Right ventricle myocardium superior (tissue), 1 donor: ENCODE data around the gene HIPK2. TPM values are rescaled to one million over a fixed set of nuclear protein-coding genes. Genes with fewer than 3 reads are reported as not detected.
"Not testable (repeated sequence)": the region's sequence is repeated elsewhere in the genome, so short reads cannot be mapped to it uniquely, and the experiment has no call there.

Experiments
- ATAC-seq: fragments of 200-7000 bp; cut with Tn5 transposase; one replicate; pipeline ENCODE4 v1.9.1; 2020; ENCODE audit warnings: mild to moderate bottlenecking; ENCODE audit not compliant: poor library complexity
- DNase-seq: peaks from one replicate; pipeline ENCODE4 v3.0.0-alpha.2; 2020
- intact Hi-C: fragments of 100-400 bp; cut with DNase I; formaldehyde crosslinking; loops from one replicate; pipeline ENCODE4 v1.11.2; 2022
- total RNA-seq: library from RNA; stranded (reverse); fragmentation: NEBNext Ultra II Directional; extraction: Animal tissue kit (Norgen Biotek cat#: 25700); gene quantifications from one replicate; pipeline ENCODE4 v1.2.1, GENCODE V29; 2021
- donor health status: DM: no; HTN: yes; CAD: no; lungs with severe emphysema.

The HIPK2 gene
- total RNA-seq, 1 donor from 2014 or later = 88.5 TPM

DNA sequence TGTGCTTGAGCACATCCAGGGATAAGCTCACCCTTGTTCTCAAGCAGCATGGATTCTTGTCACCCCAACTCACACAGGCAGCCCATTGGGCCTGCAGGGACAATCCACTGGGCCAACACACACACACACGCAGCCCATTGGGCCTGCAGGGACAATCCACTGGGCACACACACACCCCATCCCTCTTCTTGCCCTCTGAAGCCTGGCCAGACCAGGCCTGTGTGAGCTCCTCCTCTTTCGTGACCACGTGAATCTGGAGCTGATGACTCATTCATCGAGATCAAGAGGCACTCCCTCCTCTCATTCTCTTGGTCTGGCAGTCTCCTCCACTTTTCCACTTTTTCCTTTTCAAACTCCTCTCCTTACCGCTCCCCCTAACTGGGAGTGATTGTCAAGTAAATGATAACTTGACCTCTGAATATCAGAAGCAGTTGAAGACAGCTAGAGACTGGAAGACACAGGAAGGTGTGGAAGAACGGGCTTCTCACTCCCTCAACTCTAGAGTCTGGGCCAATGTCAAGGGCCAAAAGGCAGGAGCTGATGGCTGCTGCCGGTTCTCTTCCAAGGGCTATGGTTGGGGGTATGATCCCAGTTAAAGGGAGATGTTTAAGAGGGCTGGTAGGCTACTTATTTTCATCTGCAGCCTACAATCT is 89.7 kb downstream of the HIPK2 start:
- no peak for ATAC-seq
- intact Hi-C loops = no loop called here
- DNase-seq = no peak

DNA sequence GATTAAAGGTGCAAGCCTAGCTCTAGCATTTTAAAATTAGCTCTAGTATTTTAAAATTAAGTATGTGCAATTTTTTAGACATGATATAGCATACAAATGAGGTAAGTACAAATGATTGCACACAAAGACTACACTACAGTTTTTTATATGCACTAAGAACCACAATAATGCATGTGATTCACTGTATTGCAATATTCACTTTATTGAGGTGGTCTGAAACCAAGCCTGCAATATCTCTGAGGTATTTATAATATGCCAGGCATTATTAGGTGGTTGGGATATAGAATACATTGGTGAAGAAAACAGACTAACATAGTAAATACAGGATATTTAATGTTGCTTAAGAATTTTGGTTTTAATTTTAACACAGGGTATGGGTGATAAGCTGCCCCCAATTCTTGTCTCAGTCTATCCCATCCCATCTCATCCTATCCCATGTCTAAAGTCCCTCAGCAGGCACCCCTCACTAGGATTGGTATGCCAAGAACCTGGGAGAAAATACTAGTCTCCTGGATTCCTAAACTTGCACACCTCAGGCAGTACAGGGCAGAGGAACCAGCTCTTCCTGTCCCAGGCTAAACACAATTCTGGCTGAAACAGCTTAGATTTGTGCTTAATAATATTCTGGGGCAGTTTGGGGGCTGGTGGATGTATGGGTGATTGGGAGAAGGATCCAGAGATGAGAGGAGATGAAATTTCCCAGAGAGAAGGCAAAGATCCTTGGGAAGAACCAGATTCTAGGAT is 90.4 kb downstream of the HIPK2 start:
- DNase-seq (no peak), ATAC-seq (no peak)
- intact Hi-C loops = no loop called here

DNA sequence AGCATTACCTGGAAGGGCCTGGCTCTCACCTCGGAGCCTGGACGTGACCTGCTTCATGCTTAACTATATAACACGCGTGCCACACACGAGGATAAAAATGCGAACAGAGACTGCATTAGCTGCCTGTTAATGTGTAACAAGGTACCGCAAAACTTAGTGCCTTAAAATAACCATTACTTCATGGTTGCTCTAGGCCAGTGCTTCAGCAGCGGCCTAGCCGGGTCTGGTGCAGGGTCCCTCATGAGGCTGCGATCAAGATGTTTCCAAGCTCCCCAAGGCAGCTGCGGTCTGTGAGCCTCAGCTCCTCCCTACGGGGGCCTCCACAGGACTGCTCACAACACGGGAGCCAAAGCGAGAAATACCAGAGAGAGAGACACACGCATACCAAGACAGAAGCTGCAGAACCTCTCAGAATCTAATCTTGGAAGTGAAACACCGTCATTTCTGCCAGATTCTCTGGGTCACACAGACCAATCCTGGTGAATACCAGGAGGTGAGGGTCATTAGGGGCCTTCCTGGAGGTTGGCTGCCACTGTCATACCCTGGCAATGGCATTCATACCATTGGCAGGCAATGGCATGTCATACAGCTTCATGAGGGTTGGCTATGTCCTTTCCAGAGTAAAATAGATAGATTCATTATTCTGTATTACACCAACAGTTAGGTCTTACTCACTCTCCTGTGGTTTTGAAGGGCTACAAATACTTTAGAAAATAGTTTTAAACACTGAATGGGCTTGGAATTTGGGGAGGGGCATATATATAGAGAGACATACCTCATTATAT is 94.5 kb downstream of the HIPK2 start:
- intact Hi-C loops = no loop called here
- ATAC-seq (peak; percentile 24), DNase-seq (no peak)

DNA sequence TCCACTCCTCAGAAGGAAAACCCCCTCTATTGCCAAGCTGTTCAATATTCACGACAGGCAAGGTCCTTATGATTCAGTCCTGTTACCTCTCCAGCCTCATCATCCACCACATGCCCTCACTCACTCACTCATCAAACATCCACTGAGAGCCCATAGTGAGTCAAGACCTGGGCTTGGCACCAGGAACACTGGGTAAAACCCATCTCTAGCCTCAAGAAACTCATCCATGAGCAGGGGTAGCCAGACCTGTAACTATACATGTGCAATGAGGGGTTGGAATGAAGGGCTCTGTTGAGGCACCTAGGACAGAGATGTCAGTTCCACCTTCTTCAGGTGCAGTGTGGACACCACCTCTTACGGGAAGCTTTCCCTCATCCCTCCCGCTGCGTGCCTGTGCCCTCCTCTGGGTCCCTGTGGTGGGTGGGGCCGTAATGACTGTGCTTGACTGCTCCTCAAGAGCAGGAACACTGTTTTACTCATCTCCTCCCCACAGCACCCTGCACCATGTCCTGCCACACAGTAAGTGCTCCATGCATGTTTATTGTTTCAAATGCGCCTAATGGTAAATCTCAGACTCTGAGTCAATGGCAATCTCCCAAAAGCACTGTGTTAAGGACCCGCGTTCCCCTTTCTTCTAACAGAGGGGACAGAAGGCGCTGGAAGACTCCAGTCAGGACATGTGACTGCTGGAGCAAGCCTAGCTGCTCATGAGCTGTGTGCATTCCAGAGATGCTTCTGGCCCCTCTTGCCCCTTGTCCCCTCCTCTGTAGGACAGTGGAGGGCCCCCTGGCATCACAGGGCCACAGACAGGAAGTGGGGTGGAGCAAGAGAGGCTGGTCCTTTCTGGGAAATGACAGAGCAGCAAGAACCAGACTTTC is 95.4 kb downstream of the HIPK2 start:
- DNase-seq (no peak), ATAC-seq (peak; percentile 6)
- intact Hi-C loops = no loop called here

DNA sequence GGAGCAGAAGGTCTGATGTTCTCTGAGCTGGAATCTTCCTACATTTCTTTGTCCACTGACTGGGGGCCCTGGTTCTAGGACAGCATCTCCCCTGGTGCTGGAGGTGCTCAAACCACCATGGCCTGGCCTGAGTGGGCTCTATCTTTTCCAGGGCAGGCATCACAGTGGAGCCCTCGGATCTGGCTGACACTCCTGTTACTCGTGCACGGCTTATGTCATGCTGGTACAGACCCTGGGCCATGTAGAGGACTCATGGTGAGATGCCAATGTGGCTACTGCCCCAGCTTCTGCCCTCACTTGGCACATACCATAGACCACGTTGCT is 96.0 kb downstream of the HIPK2 start:
- ATAC-seq (no peak), DNase-seq (no peak)
- intact Hi-C loops = no loop called here

DNA sequence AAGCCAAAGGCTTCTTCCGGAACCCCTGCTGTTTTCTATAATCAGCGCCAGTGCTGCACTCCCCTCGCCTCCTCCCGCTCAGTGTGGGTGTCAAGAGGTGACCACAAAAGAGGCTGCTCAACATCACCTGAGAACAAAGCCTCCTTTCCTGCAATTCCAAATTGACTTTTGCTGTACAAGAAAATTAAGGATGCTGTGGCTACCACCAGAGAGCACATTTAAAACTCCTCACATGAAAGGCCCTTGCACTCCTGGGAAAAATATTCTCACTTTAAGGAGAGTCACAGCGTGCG is 96.4 kb downstream of the HIPK2 start:
- intact Hi-C loops = no loop called here
- ATAC-seq = peak; percentile 11
- no peak for DNase-seq

DNA sequence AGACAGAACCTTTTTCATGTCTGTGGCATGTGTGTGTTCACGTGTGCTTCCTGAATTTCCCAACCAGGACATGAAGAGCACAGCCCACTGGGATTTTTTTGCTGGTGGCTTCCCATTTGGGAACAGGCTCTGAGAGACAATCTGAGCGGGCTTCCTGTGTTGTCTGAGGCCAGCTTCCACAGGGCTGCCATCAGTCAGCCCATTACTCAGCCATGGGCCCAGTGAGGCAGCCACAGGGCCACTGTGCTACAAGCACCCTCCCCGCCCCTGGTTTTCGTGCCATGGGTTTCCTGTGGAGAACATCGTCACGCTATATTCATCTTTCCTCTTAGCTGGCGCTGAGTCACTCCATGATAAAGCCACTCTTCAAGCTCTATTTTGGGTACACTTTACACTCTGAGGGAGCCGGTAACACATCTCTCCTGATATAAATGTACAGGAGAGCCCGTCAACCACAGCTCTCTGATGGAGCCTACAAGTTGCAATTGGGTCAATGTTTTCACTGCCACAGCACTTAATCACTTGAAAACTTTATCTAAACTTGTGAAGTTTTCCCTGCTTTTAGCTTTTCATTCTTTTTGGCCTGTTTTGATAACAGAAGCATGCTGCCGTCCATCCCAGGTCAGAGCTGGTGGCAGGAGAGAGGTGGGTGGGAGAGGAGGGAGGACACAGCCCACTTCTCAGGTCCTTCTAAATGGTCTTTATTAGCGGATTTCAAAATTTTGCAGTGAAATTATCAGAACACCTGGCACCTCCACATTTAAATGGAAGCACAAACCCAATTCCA is 96.9 kb downstream of the HIPK2 start:
- peak; percentile 89 for ATAC-seq
- peak; percentile 79 for DNase-seq
- intact Hi-C loops = no loop called here

DNA sequence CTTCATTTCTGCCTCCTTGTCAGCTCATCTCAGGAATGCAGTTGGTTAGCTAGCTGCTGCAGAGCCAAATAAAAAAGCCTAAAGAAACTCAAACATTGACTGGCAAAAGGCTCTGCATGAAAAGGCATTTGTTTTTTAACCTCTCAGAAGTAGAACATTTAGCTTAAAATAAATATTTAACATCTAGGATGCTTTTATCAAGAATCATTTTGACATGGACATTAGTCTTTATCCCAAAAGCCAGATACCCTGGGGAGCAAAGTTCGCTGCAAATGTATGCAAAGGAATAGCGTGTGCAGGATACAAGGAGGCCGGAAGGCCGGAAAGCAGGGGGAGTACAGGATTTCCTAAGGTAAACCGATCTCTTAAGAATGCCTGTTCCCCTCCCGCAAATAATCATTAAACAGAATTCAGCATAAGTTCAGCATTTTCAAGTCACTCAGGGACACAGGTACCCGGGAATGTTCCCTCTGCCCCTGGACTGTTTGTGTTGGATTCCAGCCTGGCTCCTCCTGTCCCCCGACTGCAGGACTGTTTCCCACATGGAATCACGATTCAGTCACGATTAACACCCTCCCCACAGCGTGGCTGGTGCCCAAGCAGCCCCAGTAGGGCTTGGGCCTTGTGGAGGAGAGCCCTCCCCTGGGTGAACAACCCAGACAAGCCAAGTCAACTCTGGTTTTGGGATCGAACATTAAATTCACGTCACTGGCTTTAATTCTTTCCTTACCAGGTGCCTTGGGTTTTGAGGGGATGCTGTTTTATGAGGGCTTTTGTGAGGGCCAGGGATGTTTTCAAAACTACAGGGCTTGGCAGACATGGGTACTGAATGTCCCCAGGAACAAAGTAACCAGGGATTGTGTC is 97.8 kb downstream of the HIPK2 start:
- DNase-seq = no peak
- peak; percentile 21 for ATAC-seq
- intact Hi-C loops = no loop called here

DNA sequence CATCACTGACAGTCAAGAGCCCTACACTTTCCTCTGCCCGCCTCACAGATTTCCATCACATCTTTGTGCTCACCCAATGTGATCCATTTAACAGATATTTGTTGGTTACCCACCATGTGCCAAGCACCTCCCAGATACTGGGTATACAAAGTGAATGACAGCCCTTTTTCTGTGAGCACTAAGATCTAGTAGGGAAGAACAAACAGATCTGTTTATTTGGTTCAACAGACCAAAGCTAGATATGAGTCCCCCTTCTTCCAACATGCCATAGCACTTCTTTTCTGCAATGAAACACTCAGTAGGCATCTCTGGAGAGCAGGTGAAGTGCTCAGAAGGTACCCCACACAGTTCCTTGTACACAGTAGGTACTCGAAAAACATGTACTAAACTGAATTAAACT is 101.4 kb downstream of the HIPK2 start:
- DNase-seq = no peak
- no peak for ATAC-seq
- intact Hi-C loops = no loop called here

DNA sequence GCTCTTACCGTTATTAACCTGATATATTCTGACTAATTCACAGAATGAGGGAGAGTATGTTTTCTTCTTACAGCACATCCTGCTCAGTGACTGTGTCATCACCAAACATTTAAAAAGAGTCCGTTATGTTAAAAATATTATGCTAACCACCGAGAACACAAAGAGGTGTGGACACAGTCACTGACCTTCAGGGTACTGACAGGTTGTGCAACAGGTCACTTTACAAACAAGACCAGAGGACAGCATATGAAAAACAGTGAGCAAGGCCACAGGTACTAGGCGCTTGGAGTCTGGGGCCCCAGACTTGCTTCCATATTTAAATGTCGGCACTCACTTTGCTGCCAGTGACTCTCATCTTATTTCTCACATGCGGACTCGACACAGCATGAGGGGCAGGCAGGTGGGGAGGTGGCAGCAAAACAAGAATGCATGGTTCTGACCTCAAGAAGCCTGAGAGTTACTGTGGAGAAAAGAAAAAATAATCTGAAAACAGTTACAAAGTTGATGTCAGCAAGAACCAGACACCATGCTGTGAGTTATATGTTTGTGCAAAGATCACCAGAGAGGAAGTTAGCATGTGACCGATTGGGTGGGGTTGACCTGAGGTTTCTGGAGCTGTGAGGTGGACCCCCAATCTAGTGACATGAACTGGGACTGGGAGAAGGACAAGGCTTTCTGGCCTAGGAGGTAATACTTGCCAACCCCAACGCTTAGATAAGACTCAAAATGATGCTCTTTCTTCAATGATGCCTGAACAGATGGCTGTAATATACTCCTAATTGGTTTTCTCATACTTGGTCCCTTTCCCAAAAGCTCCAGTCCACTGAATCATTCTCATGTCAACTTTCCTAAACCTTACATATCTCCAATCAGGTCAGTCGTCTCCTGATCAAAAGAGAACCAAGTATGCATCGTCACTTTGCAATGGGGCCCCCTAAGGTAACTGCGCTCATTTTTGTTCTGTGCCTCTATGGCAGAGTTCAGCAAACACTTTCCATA is 102.4 kb downstream of the HIPK2 start:
- ATAC-seq (no peak), DNase-seq (no peak)
- intact Hi-C loops = no loop called here

DNA sequence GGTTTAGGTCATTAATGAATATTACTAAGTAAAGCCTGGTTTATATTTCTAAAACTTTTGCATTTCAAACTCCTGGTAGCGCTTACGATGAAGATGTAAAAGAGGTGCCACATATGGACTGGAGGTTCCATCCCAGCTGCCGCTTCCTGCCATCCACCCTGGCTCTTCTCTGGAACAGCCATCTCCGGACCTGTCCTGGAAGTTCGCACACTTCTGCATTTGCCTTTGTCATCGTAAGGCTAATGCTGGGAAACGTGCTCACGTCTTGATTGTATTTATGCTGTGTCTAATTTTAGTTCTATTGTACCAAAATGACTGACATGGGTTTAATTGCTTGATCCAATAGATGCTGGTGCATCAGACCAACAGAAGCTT is 103.1 kb downstream of the HIPK2 start:
- ATAC-seq (peak; percentile 41), DNase-seq (no peak)
- intact Hi-C loops = no loop called here

DNA sequence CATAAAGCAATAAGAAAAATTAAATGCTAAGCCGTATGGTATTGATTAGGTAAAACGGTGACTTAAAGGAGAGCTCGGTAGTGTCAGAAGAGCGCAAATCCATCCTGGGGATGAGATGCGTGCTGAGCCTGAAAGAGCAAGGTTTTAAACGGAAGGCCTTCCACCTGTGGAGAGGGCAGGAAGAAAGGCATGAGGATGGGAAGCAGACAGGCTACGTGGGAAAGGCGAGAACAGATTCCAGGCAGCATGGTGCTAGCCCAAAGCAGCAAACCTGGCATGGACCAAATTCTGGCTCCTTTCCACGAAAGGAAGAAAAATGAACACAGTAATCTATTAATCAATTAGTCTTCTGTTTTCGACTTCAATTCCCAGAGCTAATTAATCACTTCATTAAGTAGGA is 103.5 kb downstream of the HIPK2 start:
- intact Hi-C loops = no loop called here
- no peak for ATAC-seq
- no peak for DNase-seq

DNA sequence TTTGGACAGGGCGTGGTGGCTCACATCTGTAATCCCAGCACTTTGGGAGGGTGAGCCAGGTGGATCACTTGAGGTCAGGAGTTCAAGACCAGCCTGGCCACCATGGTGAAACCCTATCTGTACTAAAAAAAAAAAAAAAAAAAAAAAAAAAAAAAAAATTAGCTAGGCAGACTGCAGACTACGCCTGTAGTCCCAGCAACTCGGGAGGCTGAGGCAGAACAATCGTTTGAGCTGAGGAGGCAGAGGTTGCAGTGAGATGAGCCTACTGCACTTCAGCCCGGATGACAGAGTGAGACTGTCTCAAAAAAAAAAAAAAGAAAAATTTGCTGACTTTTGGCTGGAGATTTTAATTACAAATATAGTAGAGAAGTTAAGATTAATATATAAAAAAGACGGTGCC is 104.0 kb downstream of the HIPK2 start:
- DNase-seq (no peak), ATAC-seq (no peak)
- intact Hi-C loops = no loop called here

DNA sequence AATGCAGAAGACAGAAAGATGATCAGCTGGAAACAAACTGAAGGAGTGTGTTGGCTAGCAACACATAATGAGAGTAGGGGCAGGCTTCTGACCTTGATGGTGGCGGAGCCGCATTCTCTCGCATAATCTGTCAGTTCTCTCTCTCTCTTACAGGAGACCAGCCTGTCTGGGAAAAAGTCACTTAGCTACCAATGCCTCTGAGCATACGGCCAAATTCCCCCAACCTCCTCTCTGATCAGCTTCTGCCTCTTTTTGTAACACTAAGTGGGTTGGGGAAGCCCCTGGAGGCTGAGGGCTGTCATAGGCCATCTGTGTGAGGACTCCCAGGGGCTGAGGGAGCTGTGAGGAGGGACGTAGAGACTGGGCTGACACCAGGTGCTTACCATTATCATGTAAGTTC is 104.6 kb downstream of the HIPK2 start:
- intact Hi-C loops = no loop called here
- DNase-seq (no peak), ATAC-seq (peak; percentile 64)

DNA sequence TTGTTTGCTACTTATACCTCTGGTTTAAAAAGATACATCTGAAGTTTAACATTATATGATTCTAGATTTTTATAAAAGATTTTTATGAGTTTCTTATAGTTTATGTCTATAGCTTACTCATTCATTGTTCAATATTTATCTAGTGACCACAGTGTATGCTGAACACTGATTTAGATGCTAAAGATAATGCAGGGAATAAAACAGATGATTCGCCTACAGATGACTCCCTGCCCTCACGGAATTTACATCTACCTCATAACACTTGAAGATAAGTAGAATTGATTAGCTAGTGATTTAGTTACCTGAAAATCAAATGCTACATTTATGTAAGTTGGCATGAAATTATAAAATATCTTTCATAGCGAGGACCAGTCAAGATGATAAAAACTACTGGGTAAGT is 105.8 kb downstream of the HIPK2 start:
- DNase-seq (no peak), ATAC-seq (no peak)
- intact Hi-C loops = no loop called here

DNA sequence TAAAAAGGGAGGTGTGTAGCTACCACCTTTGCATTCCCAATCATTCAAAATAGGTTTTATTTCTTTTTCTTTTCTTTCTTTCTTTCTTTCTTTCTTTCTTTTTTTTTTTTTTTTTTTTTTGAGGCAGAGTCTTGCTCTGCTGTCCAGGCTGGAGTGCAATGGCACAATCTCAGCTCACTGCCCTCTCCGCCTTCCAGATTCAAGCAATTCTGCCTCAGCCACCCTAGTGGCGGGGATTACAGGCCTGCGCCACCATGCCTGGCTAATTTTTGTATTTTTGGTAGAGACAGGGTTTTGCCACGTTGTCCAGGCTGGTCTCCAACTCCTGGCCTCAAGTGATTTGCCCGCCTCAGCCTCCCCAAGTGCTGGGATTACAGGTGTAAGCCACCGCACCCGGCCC is 107.1 kb downstream of the HIPK2 start:
- DNase-seq, intact Hi-C loops, ATAC-seq: not testable (repeated sequence)
